C1 segment of cervical spinal cord (tissue), 14 donors: Measurements from ENCODE around the gene C6orf132.
"Not testable (repeated sequence)": the region's sequence is repeated elsewhere in the genome, so short reads cannot be mapped to it uniquely, and the experiment has no call there.

Experiments used
- DNase-seq, 14 donors: peaks; one replicate each; lab custom pipeline; 2025; lab: John Stamatoyannopoulos, UW

C6orf132 gene

GRCh38 chr6:42142118-42142835 is at the start of gene C6orf132:
Gene C6orf132 (minus strand): TSS chr6:42142620. CDS start chr6:42142444, 176 bp downstream.
- DNase-seq = no peak

- DNase-seq = no peak
Measured at GRCh38 chr6:42190554-42191183, 48.2 kb upstream of the C6orf132 start.

- no peak for DNase-seq
Measured at GRCh38 chr6:42188406-42188805, 46.0 kb upstream of the C6orf132 start.

- no peak for DNase-seq
Measured at GRCh38 chr6:42185597-42185996, 43.2 kb upstream of the C6orf132 start.

GRCh38 chr6:42184475-42184874 is 42.1 kb upstream of the C6orf132 start:
- DNase-seq = no peak

GRCh38 chr6:42182101-42182500 is 39.7 kb upstream of the C6orf132 start:
- no peak for DNase-seq

- no peak for DNase-seq
Measured at GRCh38 chr6:42179945-42180313, 37.5 kb upstream of the C6orf132 start.

GRCh38 chr6:42179261-42179944 is 37.0 kb upstream of the C6orf132 start:
- DNase-seq = no peak

- DNase-seq = no peak
Measured at GRCh38 chr6:42177514-42178364, 35.3 kb upstream of the C6orf132 start.

- DNase-seq = no peak
Measured at GRCh38 chr6:42176981-42177380, 34.6 kb upstream of the C6orf132 start.

- no peak for DNase-seq
Measured at GRCh38 chr6:42175860-42176259, 33.4 kb upstream of the C6orf132 start.

- no peak for DNase-seq
Measured at GRCh38 chr6:42173101-42173500, 30.7 kb upstream of the C6orf132 start, which contains the start of gene GUCA1A. Gene GUCA1A (plus strand): TSS chr6:42173364. CDS start chr6:42173614, 250 bp downstream.

- no peak for DNase-seq
Measured at GRCh38 chr6:42171813-42172581, 29.6 kb upstream of the C6orf132 start.

GRCh38 chr6:42169780-42170179 is 27.4 kb upstream of the C6orf132 start:
- not testable (repeated sequence) for DNase-seq

- DNase-seq = no peak
Measured at GRCh38 chr6:42168650-42169049, 26.2 kb upstream of the C6orf132 start.

- DNase-seq = peak in 10 of 14 donors; percentile 1 to 26 (median 12)
Measured at GRCh38 chr6:42166444-42167141, 24.2 kb upstream of the C6orf132 start.

- DNase-seq = no peak
Measured at GRCh38 chr6:42165016-42165415, 22.6 kb upstream of the C6orf132 start.

- DNase-seq = no peak
Measured at GRCh38 chr6:42163981-42164380, 21.6 kb upstream of the C6orf132 start.

- DNase-seq = no peak
Measured at GRCh38 chr6:42162812-42163211, 20.4 kb upstream of the C6orf132 start.

- DNase-seq = no peak
Measured at GRCh38 chr6:42162384-42162783, 20.0 kb upstream of the C6orf132 start.
